Left ventricle myocardium inferior (tissue), 1 donor: ENCODE results near the gene TYSND1. TPM values are rescaled to one million over a fixed set of nuclear protein-coding genes. Genes with fewer than 3 reads are reported as not detected.

Source experiments
- DNase-seq: peaks from one replicate; pipeline ENCODE4 v3.0.0-alpha.2; 2020
- H3K27ac ChIP-seq: fragments of 200-600 bp; replicated peaks from 2 replicates; pipeline ENCODE4 v1.8.0; 2021
- H3K27me3 ChIP-seq: fragments of 200-600 bp; 2 replicates; pipeline ENCODE4 v1.8.0; 2021; ENCODE audit warnings: low read depth
- H3K36me3 ChIP-seq: fragments of 200-600 bp; 2 replicates; pipeline ENCODE4 v1.8.0; 2021
- H3K4me1 ChIP-seq: fragments of 200-600 bp; 2 replicates; pipeline ENCODE4 v1.8.0; 2021
- H3K4me3 ChIP-seq: fragments of 200-600 bp; 2 replicates; pipeline ENCODE4 v1.8.0; 2021; ENCODE audit warnings: mild to moderate bottlenecking, moderate library complexity
- H3K9me3 ChIP-seq: fragments of 200-600 bp; replicated peaks from 2 replicates; pipeline ENCODE4 v1.8.0; 2021
- intact Hi-C: fragments of 100-400 bp; cut with micrococcal nuclease; formaldehyde crosslinking; loops from one replicate; pipeline ENCODE4 v1.11.0; 2022
- total RNA-seq: library from RNA; stranded (reverse); fragmentation: NEBNext Ultra II Directional; extraction: Animal tissue kit (Norgen Biotek cat#: 25700); gene quantifications from one replicate; pipeline ENCODE4 v1.2.1, GENCODE V29; 2021
- TF ChIP-seq, protein P1 (sequence below): fragments of 200-600 bp; IDR thresholded peaks from 2 replicates; pipeline ENCODE4 v1.8.0; 2021; ENCODE audit warnings: antibody characterized with exemption, mild to moderate bottlenecking, borderline replicate concordance
- donor health status: DM: no; HTN: yes; CAD: no; lungs with severe emphysema.

The TYSND1 gene
- total RNA-seq, 1 donor from 2014 or later, result 6.4 TPM

GRCh38 chr10:70120417-70120816 lies 26.1 kb downstream of the TYSND1 start:
- Histone ChIP-seq H3K27me3 (no peaks in the 10 kb centered on the region), H3K27ac (no peak overlapping the region), H3K36me3 (peaks cover 61% of the 10 kb centered on the region), H3K9me3 (no peaks in the 10 kb centered on the region), H3K4me1 (peaks cover 18% of the 10 kb centered on the region), H3K4me3 (no peak overlapping the region)
- TF ChIP-seq, protein P1, sequence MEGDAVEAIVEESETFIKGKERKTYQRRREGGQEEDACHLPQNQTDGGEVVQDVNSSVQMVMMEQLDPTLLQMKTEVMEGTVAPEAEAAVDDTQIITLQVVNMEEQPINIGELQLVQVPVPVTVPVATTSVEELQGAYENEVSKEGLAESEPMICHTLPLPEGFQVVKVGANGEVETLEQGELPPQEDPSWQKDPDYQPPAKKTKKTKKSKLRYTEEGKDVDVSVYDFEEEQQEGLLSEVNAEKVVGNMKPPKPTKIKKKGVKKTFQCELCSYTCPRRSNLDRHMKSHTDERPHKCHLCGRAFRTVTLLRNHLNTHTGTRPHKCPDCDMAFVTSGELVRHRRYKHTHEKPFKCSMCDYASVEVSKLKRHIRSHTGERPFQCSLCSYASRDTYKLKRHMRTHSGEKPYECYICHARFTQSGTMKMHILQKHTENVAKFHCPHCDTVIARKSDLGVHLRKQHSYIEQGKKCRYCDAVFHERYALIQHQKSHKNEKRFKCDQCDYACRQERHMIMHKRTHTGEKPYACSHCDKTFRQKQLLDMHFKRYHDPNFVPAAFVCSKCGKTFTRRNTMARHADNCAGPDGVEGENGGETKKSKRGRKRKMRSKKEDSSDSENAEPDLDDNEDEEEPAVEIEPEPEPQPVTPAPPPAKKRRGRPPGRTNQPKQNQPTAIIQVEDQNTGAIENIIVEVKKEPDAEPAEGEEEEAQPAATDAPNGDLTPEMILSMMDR, result no peak
- intact Hi-C loops, result no loop called here
- DNase-seq, result no peak

DNA sequence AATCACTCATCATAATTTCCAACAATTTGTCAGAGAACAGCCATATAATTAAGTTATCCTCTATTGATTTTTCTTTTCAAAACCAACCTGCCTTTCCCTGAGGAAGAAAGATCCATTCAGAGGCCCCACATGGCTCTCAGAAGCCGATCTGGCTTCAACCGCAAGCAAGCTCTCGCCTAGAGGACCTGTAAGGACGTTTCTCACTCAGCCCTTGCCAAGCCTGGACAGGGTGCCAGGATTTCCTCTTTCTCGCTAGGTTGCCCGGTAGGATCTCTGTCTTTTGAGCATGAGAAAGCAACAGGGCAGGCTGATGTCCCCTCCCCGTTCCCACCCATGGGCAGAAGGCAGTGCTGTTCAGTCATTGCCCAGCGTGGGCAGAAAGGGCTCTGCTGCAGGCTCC lies 26.9 kb downstream of the TYSND1 start:
- peaks cover 67% of the 10 kb centered on the region for H3K36me3 ChIP-seq
- no peak for DNase-seq
- no peak overlapping the region for H3K4me3 ChIP-seq
- TF ChIP-seq, protein P1, result no peak
- H3K27ac ChIP-seq, result no peak overlapping the region
- peaks cover 18% of the 10 kb centered on the region for H3K4me1 ChIP-seq
- intact Hi-C loops, result no loop called here
- H3K9me3 ChIP-seq, result no peaks in the 10 kb centered on the region
- H3K27me3 ChIP-seq, result no peaks in the 10 kb centered on the region

GRCh38 chr10:70119197-70119596 lies 27.3 kb downstream of the TYSND1 start:
- no peaks in the 10 kb centered on the region for H3K9me3 ChIP-seq
- intact Hi-C loops, result no loop called here
- H3K4me1 ChIP-seq, result peaks cover 18% of the 10 kb centered on the region
- peaks cover 71% of the 10 kb centered on the region for H3K36me3 ChIP-seq
- no peak overlapping the region for H3K4me3 ChIP-seq
- DNase-seq, result no peak
- TF ChIP-seq, protein P1, result no peak
- H3K27me3 ChIP-seq, result no peaks in the 10 kb centered on the region
- no peak overlapping the region for H3K27ac ChIP-seq

- Histone ChIP-seq H3K9me3 (no peaks in the 10 kb centered on the region), H3K4me1 (peaks cover 18% of the 10 kb centered on the region), H3K27me3 (no peaks in the 10 kb centered on the region), H3K4me3 (no peak overlapping the region), H3K27ac (no peak overlapping the region), H3K36me3 (peaks cover 74% of the 10 kb centered on the region)
- intact Hi-C loops, result no loop called here
- DNase-seq, result no peak
- TF ChIP-seq, protein P1, result no peak
These were observed 28.3 kb downstream of the TYSND1 start for GRCh38 chr10:70118196-70118595.

GRCh38 chr10:70117646-70118045 lies 28.9 kb downstream of the TYSND1 start:
- TF ChIP-seq, protein P1, result no peak
- Histone ChIP-seq H3K27me3 (no peaks in the 10 kb centered on the region), H3K36me3 (peaks cover 74% of the 10 kb centered on the region), H3K4me3 (no peak overlapping the region), H3K4me1 (peaks cover 18% of the 10 kb centered on the region), H3K9me3 (no peaks in the 10 kb centered on the region), H3K27ac (no peak overlapping the region)
- intact Hi-C loops, result no loop called here
- no peak for DNase-seq
